Left forelimb (tissue), 1 donor: ENCODE data around the gene ITGB1.
"Not testable (repeated sequence)": the region's sequence is repeated elsewhere in the genome, so short reads cannot be mapped to it uniquely, and the experiment has no call there.

ENCODE experiments used
- DNase-seq: peaks from one replicate; pipeline ENCODE4 v3.0.0-alpha.2; 2018; ENCODE audit warnings: low spot score

ITGB1 gene

DNA sequence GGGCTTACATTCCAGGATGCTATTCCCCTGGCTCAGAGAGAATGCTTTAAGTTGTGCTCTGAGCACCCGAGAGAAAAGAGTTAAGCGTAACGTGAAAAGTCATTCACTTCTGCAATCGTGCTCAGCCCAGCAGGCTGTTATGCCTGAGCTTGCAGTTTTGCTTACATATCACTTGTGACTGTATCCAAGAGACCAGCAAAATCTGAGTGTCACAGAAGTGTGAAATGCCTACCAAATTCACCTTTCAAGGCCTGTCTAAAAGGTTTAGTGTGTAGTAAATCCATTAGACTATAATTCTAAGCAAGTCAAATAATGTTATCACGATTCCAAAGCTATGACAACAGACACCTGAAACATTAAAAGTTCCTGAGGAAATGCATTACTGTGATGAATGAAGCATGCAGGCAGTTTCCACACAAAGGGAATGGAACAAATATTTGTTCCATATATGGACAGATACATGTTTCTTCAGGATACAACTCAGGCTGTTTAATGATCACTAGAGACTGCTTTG is 20.1 kb downstream of the ITGB1 start:
- DNase-seq = no peak

DNA sequence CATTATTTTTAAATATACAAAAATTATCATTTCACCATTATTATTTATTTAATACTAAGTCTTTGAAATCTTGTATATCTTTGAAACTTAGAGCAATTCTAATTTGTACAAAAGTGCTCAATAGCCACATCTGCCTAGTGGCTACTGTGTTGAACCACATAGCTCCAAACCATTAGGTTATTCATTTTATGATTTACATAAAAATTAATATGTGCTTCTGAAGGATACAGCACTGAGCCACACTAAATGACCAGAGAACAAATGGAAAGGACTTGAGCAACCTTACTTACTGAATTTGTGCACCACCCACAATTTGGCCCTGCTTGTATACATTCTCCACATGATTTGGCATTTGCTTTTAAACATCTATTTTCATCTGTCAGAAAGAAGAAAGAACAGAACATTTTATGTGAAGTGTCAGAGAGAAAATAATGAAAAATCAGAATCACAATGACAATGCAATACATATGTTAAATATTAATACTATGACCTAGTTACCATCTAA is 25.8 kb downstream of the ITGB1 start:
- DNase-seq = no peak

DNA sequence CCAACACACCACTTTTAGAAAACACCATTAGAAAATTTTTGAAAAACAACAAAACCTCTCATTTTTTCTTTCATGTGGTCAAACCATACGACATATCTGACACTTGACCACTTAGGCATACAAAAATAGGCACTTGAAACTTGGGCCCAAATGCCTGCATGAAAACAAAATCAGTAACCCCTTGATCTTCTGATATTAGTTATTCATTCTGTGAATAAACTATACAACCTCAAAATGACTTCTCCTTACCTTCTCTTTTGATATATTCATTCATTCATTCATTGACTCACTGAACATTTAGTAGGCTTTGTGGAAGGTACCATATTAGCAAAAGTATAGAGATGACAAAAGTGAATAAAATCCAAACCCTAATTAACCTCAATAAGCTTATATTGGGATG is 26.4 kb downstream of the ITGB1 start:
- DNase-seq = no peak

DNA sequence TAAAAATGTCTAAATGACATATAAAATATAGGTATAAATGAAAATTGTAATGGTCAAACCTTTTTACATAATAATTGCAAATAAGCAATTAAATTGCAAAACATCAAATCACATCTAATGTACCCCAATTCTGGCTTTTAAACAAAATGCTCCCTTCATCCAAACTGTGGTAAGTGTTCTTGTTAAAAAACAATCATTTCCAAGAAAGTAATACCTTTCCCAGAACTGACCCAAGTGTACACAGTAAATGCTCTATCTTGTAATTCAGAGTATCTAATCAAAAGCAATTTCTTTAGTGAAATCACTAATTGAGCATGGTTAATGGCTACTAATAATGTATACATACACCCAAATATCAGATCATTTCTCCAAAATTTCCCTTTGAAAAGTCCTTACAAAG is 28.0 kb downstream of the ITGB1 start:
- no peak for DNase-seq

DNA sequence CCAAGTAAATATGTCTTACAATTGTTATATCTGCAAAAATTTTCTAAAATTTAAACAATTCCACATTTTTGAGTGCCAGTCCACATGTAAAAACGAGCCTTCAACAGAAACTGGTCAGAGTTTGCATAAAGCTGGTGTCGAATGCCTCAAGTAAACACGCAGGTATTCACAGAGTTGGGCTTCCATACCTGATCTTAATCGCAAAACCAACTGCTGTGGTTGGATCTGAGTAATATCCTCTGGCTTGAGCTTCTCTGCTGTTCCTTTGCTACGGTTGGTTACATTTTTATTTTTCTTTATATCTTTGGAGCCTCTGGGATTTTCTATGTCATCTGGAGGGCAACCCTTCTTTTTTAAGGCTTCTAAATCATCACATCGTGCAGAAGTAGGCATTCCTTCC is 28.4 kb downstream of the ITGB1 start:
- DNase-seq = no peak

DNA sequence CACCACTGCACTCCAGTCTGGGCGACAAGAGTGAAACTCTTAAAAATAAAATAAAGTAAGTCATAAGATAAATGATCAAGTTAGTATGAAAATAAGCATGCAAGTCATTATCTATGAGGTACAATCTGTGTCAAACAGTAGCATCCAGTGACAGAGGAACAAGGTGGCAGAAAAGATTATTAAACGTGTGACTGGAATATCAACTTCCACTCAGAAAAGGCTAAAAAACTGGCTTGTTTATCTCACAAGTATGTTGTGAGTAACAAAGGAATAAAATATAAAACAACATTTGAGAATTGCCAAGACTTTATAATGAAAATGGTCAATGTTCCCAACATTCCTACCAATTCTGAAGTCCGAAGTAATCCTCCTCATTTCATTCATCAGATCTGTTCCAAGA is 30.3 kb downstream of the ITGB1 start:
- no peak for DNase-seq

DNA sequence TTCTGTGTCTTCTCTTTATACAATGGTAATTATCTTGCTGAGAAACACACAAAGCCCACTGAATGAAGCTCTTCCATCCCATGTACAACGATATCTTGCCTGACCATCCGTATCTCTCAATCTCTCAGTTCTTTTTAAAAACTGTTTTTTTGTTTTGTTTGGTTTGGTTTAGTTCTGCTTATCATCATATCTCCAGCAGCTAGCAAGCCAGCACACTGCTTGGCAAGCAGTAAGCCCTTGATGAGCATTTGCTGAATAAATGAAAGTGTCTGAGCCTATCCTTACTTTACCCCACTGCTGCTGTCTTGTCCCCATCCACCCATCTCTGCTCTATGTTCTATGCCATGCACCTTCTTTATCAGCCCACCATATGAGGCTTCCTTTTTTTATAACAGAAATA is 34.2 kb downstream of the ITGB1 start:
- no peak for DNase-seq

DNA sequence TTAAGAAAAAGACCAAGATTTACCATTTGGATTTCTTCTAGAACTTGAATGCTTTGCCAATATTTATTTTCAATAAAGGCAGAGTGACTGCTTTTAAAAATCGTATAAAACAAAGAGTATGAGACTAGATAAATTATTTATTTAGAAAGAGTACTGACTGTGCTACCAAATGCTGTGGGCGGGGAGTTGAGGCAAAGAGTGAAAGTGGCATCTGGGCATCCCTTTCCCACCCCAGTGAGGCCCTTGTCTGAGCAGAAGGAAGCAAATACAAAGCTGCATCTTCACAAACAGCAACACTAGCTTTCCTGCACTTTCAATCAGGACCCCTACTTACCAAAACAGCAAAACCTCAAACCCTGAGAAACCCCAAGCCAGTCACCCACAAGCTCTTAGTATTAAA is 34.9 kb downstream of the ITGB1 start:
- no peak for DNase-seq

DNA sequence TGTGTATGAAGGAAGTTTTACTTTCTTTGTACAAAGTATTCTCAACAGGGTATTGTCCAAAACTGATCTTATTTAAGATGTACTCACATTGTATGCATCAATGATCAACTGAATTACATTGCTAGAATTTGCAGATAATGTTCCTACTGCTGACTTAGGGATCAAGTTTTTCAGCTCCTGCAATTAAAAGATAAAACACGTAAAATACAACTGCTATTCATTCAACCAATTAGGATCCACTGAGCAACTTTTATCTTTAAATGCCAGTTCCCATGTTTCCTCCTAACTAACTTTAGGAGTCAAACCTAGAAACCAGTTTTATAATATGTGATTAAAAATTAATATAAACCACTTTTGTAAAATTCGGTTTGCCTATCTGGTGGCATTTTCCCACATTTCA is 35.9 kb downstream of the ITGB1 start:
- DNase-seq = no peak

DNA sequence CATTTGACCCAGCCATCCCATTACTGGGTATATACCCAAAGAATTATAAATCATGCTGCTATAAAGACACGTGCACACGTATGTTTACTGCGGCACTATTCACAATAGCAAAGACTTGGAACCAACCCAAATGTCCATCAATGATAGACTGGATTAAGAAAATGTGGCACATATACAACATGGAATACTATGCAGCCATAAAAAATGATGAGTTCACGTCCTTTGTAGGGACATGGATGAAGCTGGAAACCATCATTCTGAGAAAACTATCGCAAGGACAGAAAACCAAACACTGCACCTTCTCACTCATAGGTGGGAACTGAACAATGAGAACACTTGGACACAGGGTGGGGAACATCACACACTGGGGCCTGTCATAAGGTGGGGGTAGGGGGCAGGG is 40.2 kb downstream of the ITGB1 start:
- not testable (repeated sequence) for DNase-seq

DNA sequence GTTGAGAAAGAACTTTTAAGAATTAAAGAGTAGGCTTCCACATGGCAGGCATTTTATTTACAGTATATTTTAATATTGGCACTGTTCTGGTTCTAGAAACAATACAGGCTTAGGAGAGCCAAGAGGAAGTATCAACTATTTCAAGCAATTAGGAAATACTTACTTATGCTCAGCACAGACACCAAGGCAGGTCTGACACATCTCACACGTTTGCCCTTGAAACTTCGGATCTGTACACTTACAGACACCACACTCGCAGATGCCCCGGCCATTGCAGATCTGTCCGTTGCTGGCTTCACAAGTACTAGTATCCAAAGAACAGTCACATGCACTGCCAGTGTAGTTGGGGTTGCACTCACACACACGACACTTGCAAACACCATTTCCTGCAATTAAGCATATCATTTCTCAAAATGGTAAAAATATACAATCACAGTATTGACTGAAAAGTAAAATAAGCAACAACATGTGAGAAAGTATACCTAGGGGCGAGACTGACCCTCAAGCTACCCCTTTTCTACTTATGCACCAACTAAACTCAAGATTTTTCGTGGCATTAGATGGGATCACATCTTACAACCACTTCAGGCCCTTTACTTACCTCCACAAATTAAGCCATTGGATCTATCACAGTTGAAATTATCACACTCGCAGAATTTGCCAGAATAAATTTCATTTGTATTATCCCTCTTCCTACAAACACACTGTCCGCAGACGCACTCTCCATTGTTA is 46.6 kb downstream of the ITGB1 start:
- DNase-seq = no peak

DNA sequence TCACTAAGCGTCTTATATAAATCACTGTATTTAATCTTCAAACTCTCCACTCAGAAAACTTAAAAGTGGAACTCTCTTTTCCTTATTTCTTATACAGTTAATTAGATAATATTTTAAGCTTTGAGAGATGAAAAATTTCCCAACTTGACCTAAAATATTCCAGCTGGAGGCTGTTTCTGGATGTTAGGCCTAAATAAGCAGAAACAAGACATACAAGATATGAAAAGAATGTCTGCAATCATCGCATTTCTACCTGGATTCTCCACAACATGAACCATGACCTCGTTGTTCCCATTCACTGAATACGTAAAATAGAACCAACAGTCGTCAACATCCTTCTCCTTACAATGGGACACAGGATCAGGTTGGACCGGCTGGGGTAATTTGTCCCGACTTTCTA is 48.1 kb downstream of the ITGB1 start:
- not testable (repeated sequence) for DNase-seq

DNA sequence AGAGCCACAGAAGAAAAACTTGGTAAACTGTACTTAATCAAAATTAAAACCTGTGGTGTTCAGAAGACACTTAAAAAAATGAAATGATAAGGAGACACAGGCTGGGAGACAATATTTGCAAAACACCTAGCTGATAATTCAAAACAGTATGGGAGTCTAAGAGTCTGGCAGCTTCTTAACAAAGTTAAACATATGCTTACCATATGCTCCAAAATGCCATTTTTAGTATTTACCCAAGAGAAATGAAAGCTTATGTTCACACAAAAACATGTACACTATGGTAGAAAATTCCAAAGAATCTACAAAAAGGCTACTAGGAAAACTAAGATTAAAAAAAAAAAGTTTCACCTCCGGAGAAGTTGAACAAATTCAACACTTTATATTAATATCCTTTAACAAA is 48.6 kb downstream of the ITGB1 start:
- DNase-seq = no peak

DNA sequence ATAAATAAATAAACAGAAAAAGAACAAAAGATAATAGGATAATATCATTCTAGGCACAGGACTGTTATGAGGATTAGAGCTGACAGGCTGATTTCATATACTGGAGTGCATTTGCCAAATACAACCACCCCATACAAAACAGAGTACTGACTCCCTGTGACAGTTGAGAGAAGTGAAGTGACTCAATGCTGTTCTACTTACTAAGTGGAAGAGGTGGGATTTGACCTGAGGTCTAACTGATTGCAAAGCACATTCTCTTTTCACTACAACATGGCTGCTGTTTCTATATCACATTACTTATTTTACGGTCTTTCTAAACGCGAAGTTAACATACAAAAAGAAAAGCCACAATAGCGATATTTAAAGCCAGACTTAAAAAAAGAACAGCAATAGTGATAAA is 51.4 kb downstream of the ITGB1 start:
- no peak for DNase-seq

DNA sequence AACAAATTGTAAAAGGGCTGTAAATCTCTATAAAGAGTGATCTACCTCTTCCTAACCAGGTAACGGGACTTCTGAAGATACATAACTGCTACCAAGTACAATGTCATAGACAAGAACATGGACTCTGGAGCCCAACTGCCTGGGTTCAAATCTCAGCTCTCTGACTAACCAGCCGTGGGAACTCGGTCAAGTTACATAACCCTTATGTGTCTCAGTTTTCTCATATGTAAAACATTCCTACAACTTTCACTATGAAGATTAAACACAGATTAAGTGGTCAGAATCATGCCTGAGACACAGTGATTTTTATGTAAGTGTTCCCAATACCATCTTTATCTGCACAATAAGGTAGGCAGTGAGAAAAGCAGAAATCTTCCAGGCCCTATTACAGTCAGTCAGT is 52.6 kb downstream of the ITGB1 start:
- DNase-seq = no peak

DNA sequence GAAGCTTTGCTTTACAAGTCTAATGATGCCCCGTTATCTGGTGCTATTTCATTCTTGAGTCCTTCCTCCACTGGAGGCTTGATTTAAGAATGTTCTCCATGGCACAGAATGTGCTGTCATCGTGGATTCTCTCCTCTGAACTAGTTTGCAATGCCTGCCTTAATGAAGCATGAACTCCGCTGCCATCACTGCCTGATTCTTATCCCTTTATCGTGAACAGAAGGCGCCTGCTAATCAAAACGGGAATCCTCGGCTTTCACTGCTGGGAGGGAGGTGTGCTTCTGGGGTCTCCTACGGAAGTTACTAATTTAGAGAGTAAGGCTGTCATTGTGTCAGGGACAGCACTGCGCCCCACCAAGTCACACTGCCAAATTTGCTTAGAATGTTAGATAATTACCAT is 56.2 kb downstream of the ITGB1 start:
- DNase-seq = no peak

DNA sequence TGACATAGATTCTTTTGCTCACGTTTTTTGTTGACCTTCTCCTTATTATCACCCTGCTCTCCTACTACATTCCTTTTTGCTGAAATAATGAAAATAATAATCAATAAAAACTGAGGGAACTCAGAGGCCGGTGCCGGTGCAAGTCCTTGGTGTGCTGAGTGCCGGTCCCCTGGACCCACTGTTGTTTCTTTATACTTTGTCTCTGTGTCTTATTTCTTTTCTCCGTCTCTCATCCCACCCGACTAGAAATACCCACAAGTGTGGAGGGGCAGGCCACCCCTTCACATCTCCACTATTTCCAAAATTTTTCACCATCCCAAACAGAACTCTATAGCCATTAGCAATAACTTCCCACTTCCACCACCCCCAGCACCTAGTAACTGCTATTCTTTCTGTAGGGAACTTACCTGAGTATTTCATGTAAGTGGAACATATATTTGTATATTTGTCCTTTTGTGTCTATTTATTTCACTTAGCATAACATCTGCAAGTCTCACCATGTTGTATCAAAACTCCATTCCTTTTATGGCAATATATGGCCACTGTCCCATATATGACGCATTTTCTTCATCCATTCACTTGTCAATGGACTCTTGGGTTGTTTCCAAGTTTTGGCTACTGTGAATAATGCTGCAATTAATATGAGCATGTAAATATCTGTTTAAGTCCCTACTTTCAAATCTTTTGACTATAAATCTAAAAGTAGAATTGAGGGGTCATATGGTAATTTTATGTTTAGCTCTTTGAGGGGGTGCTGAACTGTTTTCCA is 62.6 kb downstream of the ITGB1 start:
- DNase-seq = not testable (repeated sequence)

DNA sequence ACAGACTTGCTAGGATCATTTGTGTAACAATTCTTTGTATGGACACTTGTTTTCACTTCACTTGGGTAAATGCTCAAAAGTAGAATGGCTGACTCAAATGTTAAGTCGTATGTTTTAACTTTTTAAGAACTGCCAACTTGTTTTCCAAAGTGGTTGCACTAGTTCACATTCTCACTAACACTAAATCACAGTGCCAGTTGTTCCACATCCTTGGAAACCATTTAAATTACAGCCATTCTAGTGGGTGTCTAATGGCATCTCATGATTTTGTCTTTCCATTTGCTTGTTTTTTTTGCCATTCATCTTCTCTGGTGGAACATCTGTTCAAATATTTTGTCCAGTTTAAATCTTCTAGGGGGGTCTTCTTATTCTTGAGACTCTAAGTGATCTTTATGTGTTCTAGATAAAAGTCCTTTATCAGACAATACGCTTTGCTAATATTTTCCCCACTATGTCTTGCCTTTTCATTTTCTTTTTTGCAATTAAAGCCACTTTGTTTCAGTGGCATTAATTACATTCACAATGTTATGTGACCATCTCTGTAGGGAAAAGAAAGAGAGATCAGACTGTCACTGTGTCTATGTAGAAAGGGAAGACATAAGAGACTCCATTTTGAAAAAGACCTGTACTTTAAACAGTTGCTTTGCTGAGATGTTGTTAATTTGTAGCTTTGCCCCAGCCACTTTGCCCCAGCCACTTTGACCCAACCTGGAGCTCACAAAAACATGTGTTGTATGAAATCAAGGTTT is 63.9 kb downstream of the ITGB1 start:
- no peak for DNase-seq

DNA sequence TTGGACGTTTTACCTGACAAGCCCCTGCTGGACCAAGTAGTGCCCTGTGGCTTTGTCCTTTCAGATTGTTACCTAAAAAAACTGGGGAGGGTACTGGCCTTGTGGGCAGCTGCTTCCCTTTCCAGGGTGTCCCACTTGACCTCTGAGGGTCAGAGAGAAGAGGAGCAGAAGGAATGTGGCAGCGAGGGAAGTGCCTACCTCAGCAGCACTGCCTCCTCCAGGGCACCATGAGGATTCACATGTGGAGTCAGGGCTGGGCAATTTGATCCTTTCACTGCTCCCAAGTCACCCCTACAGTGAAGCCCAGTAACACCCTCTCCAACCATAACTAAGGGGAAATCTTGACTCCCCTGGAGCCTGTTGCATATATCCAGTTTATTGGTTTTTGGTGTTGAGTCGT is 64.6 kb downstream of the ITGB1 start:
- no peak for DNase-seq

DNA sequence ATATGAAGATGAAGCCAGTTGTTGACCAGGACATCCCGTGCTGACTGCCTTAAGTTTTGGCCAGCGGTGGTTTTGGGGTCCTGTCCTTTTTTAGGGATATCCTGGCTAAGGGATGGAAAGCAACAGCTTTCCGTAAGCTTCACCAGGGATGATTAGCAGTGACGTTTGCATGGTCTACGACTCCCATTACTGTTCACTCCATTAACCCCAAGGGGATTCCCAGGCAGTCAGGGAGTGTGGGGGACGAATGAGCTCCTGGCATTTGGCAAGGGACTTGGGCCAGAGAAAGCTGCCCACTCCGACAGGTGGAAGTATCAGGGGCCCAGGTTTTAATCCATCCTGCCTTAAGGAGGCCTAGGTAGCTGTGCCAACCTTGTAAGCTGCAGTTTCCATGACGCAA is 66.8 kb downstream of the ITGB1 start:
- DNase-seq = no peak

DNA sequence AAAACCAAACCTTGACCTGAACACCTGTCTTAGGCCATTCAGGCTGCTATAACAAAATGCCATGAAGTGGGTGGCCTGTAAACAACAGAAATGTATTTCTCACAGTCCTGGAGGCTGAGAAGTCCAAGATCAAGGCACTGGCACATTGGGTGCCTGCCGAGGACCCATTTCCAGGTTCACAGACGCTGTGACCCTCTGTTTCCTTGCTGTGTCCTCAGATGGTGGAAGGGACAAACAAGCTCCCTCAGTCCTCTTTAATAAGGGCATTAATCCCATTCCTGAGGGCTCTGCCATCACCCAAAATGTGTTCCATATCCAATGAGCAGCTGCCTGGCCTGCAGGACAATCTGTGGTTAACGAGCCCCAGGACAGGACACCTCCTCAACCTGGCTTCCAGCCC is 67.6 kb downstream of the ITGB1 start:
- DNase-seq = no peak

DNA sequence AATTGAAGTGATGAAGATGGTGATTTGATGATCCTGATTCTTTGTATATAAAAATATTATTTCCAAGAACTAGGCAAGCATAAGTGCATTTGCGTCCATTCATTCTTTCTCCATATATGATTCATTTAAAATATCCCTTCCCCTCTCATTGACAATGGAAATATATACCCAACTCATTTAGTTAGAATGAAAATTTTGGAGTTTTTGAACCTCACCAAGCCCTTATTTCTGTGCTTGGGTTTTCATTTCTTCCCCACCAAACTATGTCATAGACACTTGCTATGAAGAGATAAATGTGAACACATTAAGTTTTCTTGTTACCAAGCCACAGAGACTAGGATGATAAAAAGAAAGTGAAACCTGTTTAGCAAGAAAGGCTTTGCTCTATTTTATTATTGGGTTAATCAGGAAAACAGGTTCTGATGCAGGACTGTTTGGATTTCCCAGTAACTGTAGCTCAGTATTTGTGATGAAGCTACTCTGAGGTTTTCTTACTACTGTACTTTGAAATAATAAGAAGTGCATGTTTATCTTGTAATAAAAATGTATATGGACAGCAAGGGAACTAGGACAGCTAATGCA is 68.3 kb downstream of the ITGB1 start:
- DNase-seq = no peak
